Vagina (tissue), 2 donors: ENCODE results near the gene MYO1H.

ENCODE experiments used
- CTCF ChIP-seq, 3 experiments: fragments of 450-650 bp in 2 of 3; fragments of 200-600 bp in 1 of 3; sonication (generic) in 1 of 3; IDR thresholded peaks; one replicate each; pipeline ENCODE4 v1.5.1; 2017 to 2019; ENCODE audit warnings: antibody characterized with exemption in 3 of 3, mild to moderate bottlenecking in 2 of 3, moderate library complexity in 2 of 3
- POLR2A ChIP-seq, 2 donors: fragments of 450-650 bp; IDR thresholded peaks; one replicate each; pipeline ENCODE4 v1.6.1; 2017; ENCODE audit warnings: antibody characterized with exemption in 2 of 2, mild to moderate bottlenecking in 2 of 2, moderate library complexity in 2 of 2
- POLR2AphosphoS5 ChIP-seq, 2 donors: sonication (generic); formaldehyde crosslinking; IDR thresholded peaks; one replicate each; pipeline ENCODE4 v1.9.0; 2017; ENCODE audit warnings: antibody characterized with exemption in 2 of 2, mild to moderate bottlenecking in 2 of 2, low read depth in 1 of 2; ENCODE audit not compliant: insufficient read depth in 1 of 2

- TF ChIP-seq POLR2A (IDR thresholded peaks at IDR 0.05) (no peak), POLR2AphosphoS5 (IDR thresholded peaks at IDR 0.05; ENCODE audit: insufficient read depth in 1 of 2, low read depth in 1 of 2) (no peak), CTCF (IDR thresholded peaks at IDR 0.05) (no peak)
These were observed 16.3 kb upstream of the MYO1H start for GRCh38 chr12:109331301-109331952.
